Thoracic aorta (tissue), 2 donors: ENCODE results near the gene SEC23IP. TPM values are rescaled to one million over a fixed set of nuclear protein-coding genes. Genes with fewer than 3 reads are reported as not detected.

Experiments used
- ATAC-seq: fragments of 150-250 bp; one replicate; pipeline ENCODE4 v1.8.0; 2017; ENCODE audit warnings: low read depth; ENCODE audit not compliant: insufficient number of reproducible peaks, low FRiP score
- DNase-seq: peaks from one replicate; pipeline ENCODE4 v3.0.0-alpha.2; 2020; ENCODE audit warnings: low spot score
- H3K27ac ChIP-seq, 2 donors: fragments of 200-600 bp; sonication (generic); 1 replicate in 1 of 2; 2 replicates in 1 of 2; pipeline ENCODE4 v1.5.1; 2016; ENCODE audit warnings: mild to moderate bottlenecking in 2 of 2, moderate library complexity in 2 of 2
- H3K27me3 ChIP-seq: fragments of 200-600 bp; sonication (generic); replicated peaks from 2 replicates; pipeline ENCODE4 v1.6.0; 2016; ENCODE audit warnings: mild to moderate bottlenecking; ENCODE audit not compliant: insufficient read depth
- H3K36me3 ChIP-seq: fragments of 200-600 bp; sonication (generic); one replicate; pipeline ENCODE4 v1.5.1; 2016
- H3K4me1 ChIP-seq, 2 donors: fragments of 200-600 bp; sonication (generic); 1 replicate in 1 of 2; 2 replicates in 1 of 2; pipeline versions ENCODE4 v1.5.1 to v1.6.0; 2016; ENCODE audit warnings: low read depth in 2 of 2, mild to moderate bottlenecking in 1 of 2; ENCODE audit not compliant: control insufficient read depth in 1 of 2
- H3K4me3 ChIP-seq: fragments of 200-600 bp; sonication (generic); 2 replicates; pipeline ENCODE4 v1.5.1; 2016; ENCODE audit warnings: mild to moderate bottlenecking
- H3K9me3 ChIP-seq: fragments of 200-600 bp; sonication (generic); 2 replicates; pipeline ENCODE4 v1.5.1; 2016
- CTCF ChIP-seq: fragments of 200-600 bp; sonication (generic); IDR thresholded peaks from one replicate; pipeline ENCODE4 v1.5.1; 2019; ENCODE audit warnings: antibody characterized with exemption
- total RNA-seq, 2 donors: library from RNA; depleted of rRNA; stranded (reverse); fragments of >200 nt; gene quantifications; one replicate each; pipeline versions ENCODE4 v1.1.0 to v1.2.3, GENCODE V29; 2016

The SEC23IP gene
- total RNA-seq, 2 donors from 2014 or later, result 17.9 to 20.9 TPM

DNA sequence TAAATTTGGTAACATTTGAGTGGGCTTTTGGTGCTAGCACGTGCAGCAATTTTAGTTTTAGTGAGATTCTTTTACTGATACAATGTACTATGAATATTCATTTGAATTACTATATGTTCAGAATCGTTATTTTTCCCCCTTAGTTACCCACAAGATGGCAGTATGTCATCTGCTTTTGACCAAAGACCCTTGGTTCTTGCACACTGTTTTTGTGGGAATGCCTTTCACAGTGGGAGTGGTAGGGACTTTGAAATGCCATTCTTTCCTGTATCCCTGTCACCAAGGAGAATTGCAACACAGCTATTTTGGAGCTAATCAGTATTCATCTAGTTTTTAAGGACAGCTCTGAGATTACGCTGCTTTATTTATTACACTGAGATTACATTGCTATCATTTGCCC lies 40.6 kb downstream of the SEC23IP start:
- TF ChIP-seq CTCF, result no peak
- Histone ChIP-seq H3K36me3 (peaks cover 11% of the 10 kb centered on the region), H3K4me1 (no peaks in the 10 kb centered on the region), H3K9me3 (no peaks in the 10 kb centered on the region), H3K4me3 (no peak overlapping the region), H3K27me3 (no peaks in the 10 kb centered on the region), H3K27ac (no peak overlapping the region)
- DNase-seq (no peak), ATAC-seq (no peak)

DNA sequence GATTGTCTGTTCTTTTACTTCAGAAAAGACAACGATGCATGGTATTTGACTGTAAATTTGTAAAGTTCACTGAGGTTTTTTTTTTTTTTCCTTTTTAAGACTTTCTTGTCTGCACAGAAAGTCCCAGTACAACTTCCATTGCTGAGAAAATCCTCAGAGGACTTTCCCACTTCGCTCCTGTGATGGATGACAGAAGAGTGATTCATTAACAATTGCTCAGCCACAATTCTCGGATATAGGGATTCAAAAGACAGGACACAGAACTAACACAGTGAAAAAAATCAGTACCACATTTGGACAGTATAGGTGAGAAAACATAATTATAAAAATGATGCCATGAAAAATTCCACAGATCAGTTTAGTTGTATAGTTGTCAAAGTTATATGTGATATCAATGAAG lies 48.0 kb downstream of the SEC23IP start:
- H3K36me3 ChIP-seq, result peaks cover 26% of the 10 kb centered on the region

GRCh38 chr10:119942973-119943372 lies 50.4 kb downstream of the SEC23IP start:
- DNase-seq, result no peak
- Histone ChIP-seq H3K27ac (no peak overlapping the region), H3K27me3 (no peaks in the 10 kb centered on the region), H3K4me1 (no peaks in the 10 kb centered on the region), H3K36me3 (peaks cover 26% of the 10 kb centered on the region), H3K9me3 (no peaks in the 10 kb centered on the region), H3K4me3 (no peak overlapping the region)
- no peak for TF ChIP-seq CTCF
- ATAC-seq, result no peak

More for the DNA sequence above, 48.0 kb downstream of the SEC23IP start:
- H3K4me3 ChIP-seq, result no peak overlapping the region
- ATAC-seq (no peak), DNase-seq (no peak)
- no peaks in the 10 kb centered on the region for H3K4me1 ChIP-seq
- H3K9me3 ChIP-seq, result no peaks in the 10 kb centered on the region
- no peak for TF ChIP-seq CTCF
- no peaks in the 10 kb centered on the region for H3K27me3 ChIP-seq
- H3K27ac ChIP-seq, result no peak overlapping the region

GRCh38 chr10:119945805-119946204 lies 53.3 kb downstream of the SEC23IP start:
- H3K27ac ChIP-seq, result no peak overlapping the region
- no peak overlapping the region for H3K4me3 ChIP-seq
- DNase-seq (no peak), ATAC-seq (no peak)
- H3K4me1 ChIP-seq, result no peaks in the 10 kb centered on the region
- H3K9me3 ChIP-seq, result no peaks in the 10 kb centered on the region
- TF ChIP-seq CTCF, result no peak
- peaks cover 26% of the 10 kb centered on the region for H3K36me3 ChIP-seq
- H3K27me3 ChIP-seq, result no peaks in the 10 kb centered on the region

DNA sequence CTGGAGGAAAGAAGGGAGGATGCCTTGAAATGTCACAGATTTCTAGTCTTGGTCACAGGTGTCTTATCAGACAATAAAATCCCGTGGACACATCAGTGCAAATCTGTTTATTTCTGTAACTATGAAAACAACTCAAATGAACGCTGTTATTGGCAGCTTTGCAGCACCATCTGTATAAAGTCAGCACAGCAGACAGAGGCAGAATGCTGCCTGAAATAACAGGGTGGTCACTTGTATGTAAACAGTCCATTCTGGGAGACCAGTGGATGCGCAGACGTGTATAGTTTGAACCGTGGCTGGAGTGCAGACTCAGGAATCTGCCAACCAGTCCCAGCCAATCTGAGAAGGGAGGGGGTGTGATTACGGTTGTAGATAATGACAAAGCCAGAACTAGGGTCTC lies 54.8 kb downstream of the SEC23IP start:
- Histone ChIP-seq H3K4me3 (no peak overlapping the region), H3K36me3 (peaks cover 14% of the 10 kb centered on the region), H3K27me3 (no peaks in the 10 kb centered on the region), H3K27ac (no peak overlapping the region), H3K4me1 (no peaks in the 10 kb centered on the region), H3K9me3 (no peaks in the 10 kb centered on the region)
- no peak for TF ChIP-seq CTCF
- DNase-seq (no peak), ATAC-seq (no peak)
